ENCODE measurements around the gene C22orf23.

The C22orf23 gene

GRCh38 chr22:37924386-37925065 is 28.9 kb downstream of the C22orf23 start:
- DNase-seq (ENCODE audit: low spot score), result no peak

GRCh38 chr22:37923927-37924326 is 29.5 kb downstream of the C22orf23 start:
- DNase-seq (ENCODE audit: low spot score), result no peak

GRCh38 chr22:37922191-37922590 is 31.2 kb downstream of the C22orf23 start:
- no peak for DNase-seq (ENCODE audit: low spot score)

- DNase-seq (ENCODE audit: low spot score), result no peak
Measured at GRCh38 chr22:37920126-37920525, 33.3 kb downstream of the C22orf23 start.

GRCh38 chr22:37918580-37919270 is 34.7 kb downstream of the C22orf23 start:
- no peak for DNase-seq (ENCODE audit: low spot score)

GRCh38 chr22:37917874-37918548 is 35.4 kb downstream of the C22orf23 start:
- no peak for DNase-seq (ENCODE audit: low spot score)

- no peak for DNase-seq (ENCODE audit: low spot score)
Measured at GRCh38 chr22:37916311-37916710, 37.1 kb downstream of the C22orf23 start.

- no peak for DNase-seq (ENCODE audit: low spot score)
Measured at GRCh38 chr22:37913233-37913721, 40.1 kb downstream of the C22orf23 start.

GRCh38 chr22:37912171-37912570 is 41.2 kb downstream of the C22orf23 start:
- DNase-seq (ENCODE audit: low spot score), result no peak

GRCh38 chr22:37911697-37912096 is 41.7 kb downstream of the C22orf23 start:
- DNase-seq (ENCODE audit: low spot score), result no peak

GRCh38 chr22:37910890-37911672 is 42.3 kb downstream of the C22orf23 start:
- no peak for DNase-seq (ENCODE audit: low spot score)

GRCh38 chr22:37909766-37910165 is 43.6 kb downstream of the C22orf23 start:
- no peak for DNase-seq (ENCODE audit: low spot score)

- no peak for DNase-seq (ENCODE audit: low spot score)
Measured at GRCh38 chr22:37907036-37907954, 46.1 kb downstream of the C22orf23 start.

- no peak for DNase-seq (ENCODE audit: low spot score)
Measured at GRCh38 chr22:37906364-37907008, 46.9 kb downstream of the C22orf23 start.

GRCh38 chr22:37905534-37906363 is 47.7 kb downstream of the C22orf23 start, which contains the start of gene MICALL1:
Gene MICALL1, plus strand, starts transcription at chr22:37906297. Its CDS starts 126 bp downstream, at chr22:37906423.
- DNase-seq (ENCODE audit: low spot score), result peak; percentile 85

GRCh38 chr22:37904572-37905533 is 48.5 kb downstream of the C22orf23 start:
- DNase-seq (ENCODE audit: low spot score), result no peak

GRCh38 chr22:37898441-37899181 is 54.8 kb downstream of the C22orf23 start:
- DNase-seq (ENCODE audit: low spot score), result peak; percentile 10

- no peak for DNase-seq (ENCODE audit: low spot score)
Measured at GRCh38 chr22:37897807-37898206, 55.6 kb downstream of the C22orf23 start.
